Gastroesophageal sphincter (tissue), 3 donors: ENCODE results near the gene WARS2.

ENCODE experiments used
- POLR2A ChIP-seq, 2 donors: fragments of 450-650 bp; IDR thresholded peaks; one replicate each; pipeline ENCODE4 v1.6.1; 2017; ENCODE audit warnings: antibody characterized with exemption in 2 of 2, mild to moderate bottlenecking in 2 of 2, moderate library complexity in 1 of 2
- POLR2AphosphoS5 ChIP-seq: sonication (generic); formaldehyde crosslinking; IDR thresholded peaks from one replicate; pipeline ENCODE4 v1.6.1; 2017; ENCODE audit warnings: antibody characterized with exemption
- TF ChIP-seq, protein P1 (sequence below), 4 experiments: fragments of 200-600 bp in 2 of 4; fragments of 450-650 bp in 2 of 4; sonication (generic) in 1 of 4; IDR thresholded peaks; one replicate each; pipeline ENCODE4 v1.5.1; 2017 to 2019; ENCODE audit warnings: antibody characterized with exemption in 4 of 4, mild to moderate bottlenecking in 2 of 4, moderate library complexity in 2 of 4

DNA sequence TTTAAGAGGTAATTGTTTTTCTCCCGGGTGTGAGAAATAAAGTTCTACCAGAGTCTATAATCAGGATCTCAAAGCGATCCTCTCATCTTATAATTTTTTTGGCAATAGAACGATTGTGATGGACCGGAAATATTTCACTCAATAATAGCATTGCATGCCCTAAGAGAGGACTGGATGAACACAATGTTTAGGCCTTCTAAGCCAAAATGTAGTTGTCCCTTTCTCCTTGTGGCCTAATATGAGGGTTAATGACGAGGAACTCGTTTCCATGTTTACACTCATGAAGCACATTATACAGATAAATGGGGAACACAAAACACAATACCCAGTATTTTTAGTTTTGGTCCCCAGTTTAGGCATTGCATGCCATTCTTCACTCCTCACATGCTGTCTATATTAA, 158.2 kb downstream of the WARS2 start:
- TF ChIP-seq, protein P1, sequence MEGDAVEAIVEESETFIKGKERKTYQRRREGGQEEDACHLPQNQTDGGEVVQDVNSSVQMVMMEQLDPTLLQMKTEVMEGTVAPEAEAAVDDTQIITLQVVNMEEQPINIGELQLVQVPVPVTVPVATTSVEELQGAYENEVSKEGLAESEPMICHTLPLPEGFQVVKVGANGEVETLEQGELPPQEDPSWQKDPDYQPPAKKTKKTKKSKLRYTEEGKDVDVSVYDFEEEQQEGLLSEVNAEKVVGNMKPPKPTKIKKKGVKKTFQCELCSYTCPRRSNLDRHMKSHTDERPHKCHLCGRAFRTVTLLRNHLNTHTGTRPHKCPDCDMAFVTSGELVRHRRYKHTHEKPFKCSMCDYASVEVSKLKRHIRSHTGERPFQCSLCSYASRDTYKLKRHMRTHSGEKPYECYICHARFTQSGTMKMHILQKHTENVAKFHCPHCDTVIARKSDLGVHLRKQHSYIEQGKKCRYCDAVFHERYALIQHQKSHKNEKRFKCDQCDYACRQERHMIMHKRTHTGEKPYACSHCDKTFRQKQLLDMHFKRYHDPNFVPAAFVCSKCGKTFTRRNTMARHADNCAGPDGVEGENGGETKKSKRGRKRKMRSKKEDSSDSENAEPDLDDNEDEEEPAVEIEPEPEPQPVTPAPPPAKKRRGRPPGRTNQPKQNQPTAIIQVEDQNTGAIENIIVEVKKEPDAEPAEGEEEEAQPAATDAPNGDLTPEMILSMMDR (IDR thresholded peaks at IDR 0.05) = no peak
- TF ChIP-seq POLR2AphosphoS5 (no peak), POLR2A (IDR thresholded peaks at IDR 0.05) (no peak)
